Suppressor macrophage treated with lipopolysaccharide for 1 hour (primary cell): Measurements from ENCODE around the gene TRPC4.

Source experiments
- DNase-seq, 3 donors: peaks; one replicate each; pipeline ENCODE4 v3.0.0-alpha.2; 2020 to 2022

Gene TRPC4

GRCh38 chr13:37715606-37716015, 154.0 kb downstream of the TRPC4 start:
- no peak for DNase-seq

GRCh38 chr13:37709318-37709717, 160.3 kb downstream of the TRPC4 start:
- no peak for DNase-seq

GRCh38 chr13:37707739-37708500, 161.7 kb downstream of the TRPC4 start:
- no peak for DNase-seq

- no peak for DNase-seq
Observed at GRCh38 chr13:37706041-37706440, 163.5 kb downstream of the TRPC4 start.

- DNase-seq: peak in 2 of 3 donors; percentile 0 to 2
Observed at GRCh38 chr13:37701972-37702371, 167.6 kb downstream of the TRPC4 start.

- DNase-seq: no peak
Observed at GRCh38 chr13:37701306-37701705, 168.3 kb downstream of the TRPC4 start.

- no peak for DNase-seq
Observed at GRCh38 chr13:37700887-37701286, 168.7 kb downstream of the TRPC4 start.

- DNase-seq: no peak
Observed at GRCh38 chr13:37695200-37695599, 174.4 kb downstream of the TRPC4 start.

- DNase-seq: no peak
Observed at GRCh38 chr13:37690361-37690760, 179.2 kb downstream of the TRPC4 start.

- DNase-seq: no peak
Observed at GRCh38 chr13:37686501-37686900, 183.1 kb downstream of the TRPC4 start.

- DNase-seq: no peak
Observed at GRCh38 chr13:37685206-37685605, 184.4 kb downstream of the TRPC4 start.

- no peak for DNase-seq
Observed at GRCh38 chr13:37682496-37682895, 187.1 kb downstream of the TRPC4 start.

- no peak for DNase-seq
Observed at GRCh38 chr13:37681281-37682032, 188.1 kb downstream of the TRPC4 start.

GRCh38 chr13:37680137-37680536, 189.4 kb downstream of the TRPC4 start:
- DNase-seq: no peak

- DNase-seq: no peak
Observed at GRCh38 chr13:37679043-37679442, 190.5 kb downstream of the TRPC4 start.

- DNase-seq: no peak
Observed at GRCh38 chr13:37669845-37670244, 199.7 kb downstream of the TRPC4 start.

GRCh38 chr13:37667702-37668101, 201.9 kb downstream of the TRPC4 start:
- DNase-seq: no peak

- DNase-seq: no peak
Observed at GRCh38 chr13:37666036-37666435, 203.5 kb downstream of the TRPC4 start.

- DNase-seq: no peak
Observed at GRCh38 chr13:37665420-37665819, 204.2 kb downstream of the TRPC4 start.

- no peak for DNase-seq
Observed at GRCh38 chr13:37663724-37664123, 205.8 kb downstream of the TRPC4 start.

- DNase-seq: no peak
Observed at GRCh38 chr13:37662624-37663023, 206.9 kb downstream of the TRPC4 start.

GRCh38 chr13:37657956-37658355, 211.6 kb downstream of the TRPC4 start:
- DNase-seq: no peak

GRCh38 chr13:37657134-37657533, 212.4 kb downstream of the TRPC4 start:
- peak in 1 of 3 donors; percentile 1 for DNase-seq

- DNase-seq: no peak
Observed at GRCh38 chr13:37656247-37656940, 213.2 kb downstream of the TRPC4 start.
